GM18517 (cell line): ENCODE results near the gene HAND2.

Experiments used
- ATAC-seq: cut with Tn5 transposase; IDR thresholded peaks from one replicate; pipeline ENCODE4 v1.9.1; 2021; ENCODE audit warnings: mild to moderate bottlenecking, moderate library complexity; ENCODE audit not compliant: unreplicated experiment

HAND2 gene

GRCh38 chr4:173504181-173504503 is 25.9 kb downstream of the HAND2 start:
- ATAC-seq = no peak

GRCh38 chr4:173503330-173504180 is 26.5 kb downstream of the HAND2 start:
- ATAC-seq = no peak

DNA sequence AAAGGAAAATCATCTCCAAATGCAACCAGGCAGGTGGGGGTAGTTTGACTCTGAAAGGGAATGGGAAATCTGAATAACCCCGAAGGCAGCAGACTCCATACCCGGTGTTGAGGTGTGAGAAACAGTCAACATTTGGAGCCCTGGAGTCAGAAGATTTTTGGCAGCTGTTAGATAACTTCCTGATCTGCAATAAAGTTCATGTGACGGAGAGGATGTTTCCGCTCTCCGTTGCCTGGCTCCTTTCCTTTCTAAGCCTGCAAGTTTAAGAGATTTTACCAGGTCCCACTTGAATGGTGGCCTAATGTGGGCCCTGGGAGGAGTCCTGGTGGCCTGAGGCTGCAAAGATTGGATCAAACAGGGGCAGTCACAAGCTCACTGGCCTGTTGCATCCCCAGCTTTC is 27.7 kb downstream of the HAND2 start:
- no peak for ATAC-seq

- ATAC-seq = no peak
Measured at GRCh38 chr4:173501592-173502150, 28.4 kb downstream of the HAND2 start.

- no peak for ATAC-seq
Measured at GRCh38 chr4:173500841-173501591, 29.0 kb downstream of the HAND2 start.

- no peak for ATAC-seq
Measured at GRCh38 chr4:173499658-173500535, 30.1 kb downstream of the HAND2 start.

GRCh38 chr4:173498771-173499170 is 31.3 kb downstream of the HAND2 start:
- no peak for ATAC-seq

GRCh38 chr4:173498023-173498422 is 32.0 kb downstream of the HAND2 start:
- ATAC-seq = peak; percentile 58

DNA sequence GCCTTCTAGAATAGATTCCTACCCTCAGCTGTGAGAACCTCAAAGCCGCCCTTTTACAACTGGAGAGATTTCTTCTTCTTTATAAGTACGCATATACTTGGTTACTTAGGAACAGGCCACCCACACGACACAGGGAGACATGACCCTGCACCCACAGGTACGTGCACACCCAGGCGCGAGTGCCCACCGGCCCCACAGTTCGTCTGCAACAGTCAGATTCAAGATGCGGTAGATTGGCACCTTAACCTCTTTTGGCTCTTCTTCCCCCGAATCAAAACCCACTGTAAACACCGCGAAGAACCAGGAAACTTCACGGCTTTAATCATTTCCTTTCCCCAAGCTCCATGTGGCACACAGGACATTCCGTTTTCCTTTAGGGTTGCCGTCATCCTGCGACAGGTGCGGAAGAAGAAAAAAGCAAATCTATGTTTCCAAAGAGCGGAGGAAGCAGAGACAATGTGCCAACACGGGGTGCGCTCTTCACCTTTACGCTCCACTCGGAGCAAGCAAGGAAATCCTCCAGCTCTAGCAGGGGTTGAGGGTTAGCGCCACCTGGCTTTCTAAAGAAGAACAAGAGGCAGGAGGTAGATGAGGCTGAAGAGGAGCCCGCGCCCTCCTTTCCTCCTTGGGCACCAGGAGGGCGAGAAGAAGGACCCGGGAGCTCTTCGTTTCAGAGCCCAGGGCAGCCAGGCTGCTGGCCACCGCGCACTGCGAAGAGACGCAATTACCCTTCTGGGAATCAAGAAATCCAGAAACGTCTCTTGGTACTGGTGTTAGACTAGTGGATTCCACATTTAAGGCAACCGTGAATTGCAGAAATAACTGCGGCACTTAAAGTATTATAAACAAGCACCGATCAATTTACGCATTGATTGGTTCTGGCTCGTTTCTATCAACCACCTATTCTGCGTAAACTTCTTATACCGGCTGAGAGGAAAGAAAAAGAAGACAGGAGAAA is 35.7 kb downstream of the HAND2 start:
- ATAC-seq = peak; percentile 97

DNA sequence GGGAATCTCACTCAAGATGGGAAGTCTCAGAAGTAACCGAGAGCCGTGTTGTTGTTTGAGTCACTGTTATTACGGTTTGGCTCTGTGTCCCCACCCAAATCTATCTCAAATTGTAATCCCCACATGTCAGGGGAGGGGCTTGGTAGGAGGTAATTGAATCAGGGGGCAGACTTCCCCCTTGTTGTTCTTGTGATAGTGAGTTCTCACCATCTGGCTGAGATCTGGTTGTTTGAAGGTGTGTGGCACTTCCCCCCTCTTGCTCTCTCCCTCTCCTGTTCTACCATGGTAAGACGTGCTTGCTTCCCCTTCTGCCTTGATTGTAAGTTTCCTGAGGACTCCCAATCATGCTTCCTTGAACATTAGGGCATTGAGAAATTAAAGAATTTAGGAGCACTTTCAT is 37.0 kb downstream of the HAND2 start:
- ATAC-seq = no peak

GRCh38 chr4:173492315-173492714 is 37.7 kb downstream of the HAND2 start:
- ATAC-seq = no peak

DNA sequence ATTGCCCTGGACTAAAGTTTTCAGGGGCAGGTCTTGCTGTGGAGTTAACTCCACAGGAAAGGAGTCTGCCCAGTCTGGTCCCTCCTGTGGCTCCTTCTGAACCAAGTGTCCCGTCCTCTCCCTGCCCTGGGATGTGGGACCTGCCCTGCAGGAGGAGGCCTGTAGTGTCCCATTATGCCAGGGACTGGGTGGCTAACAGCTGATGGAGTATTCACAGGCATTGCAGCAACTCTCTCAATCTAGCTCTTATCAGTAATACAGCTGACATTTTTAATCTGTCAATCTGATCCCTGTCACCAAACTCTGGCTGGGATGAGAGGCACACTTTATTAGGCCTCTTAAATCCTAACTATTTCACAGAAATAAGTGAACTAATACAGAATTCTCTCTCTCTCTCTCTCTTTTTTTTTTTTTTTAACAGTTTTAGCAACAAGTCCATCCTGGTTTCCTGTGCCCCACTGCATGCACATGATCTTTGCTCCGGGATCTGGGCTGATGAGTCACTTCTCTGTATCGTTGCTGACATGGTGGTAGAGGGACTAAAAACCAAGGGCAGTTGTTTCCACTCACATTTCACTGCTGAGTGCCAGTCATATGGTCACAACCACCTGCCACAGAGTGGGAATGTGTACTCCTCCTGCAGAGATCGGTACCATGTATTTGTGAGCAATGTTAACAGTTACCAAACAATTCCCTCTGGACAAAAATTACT is 39.1 kb downstream of the HAND2 start:
- no peak for ATAC-seq

- no peak for ATAC-seq
Measured at GRCh38 chr4:173490256-173490655, 39.8 kb downstream of the HAND2 start.

- no peak for ATAC-seq
Measured at GRCh38 chr4:173489514-173489913, 40.5 kb downstream of the HAND2 start.

- no peak for ATAC-seq
Measured at GRCh38 chr4:173488656-173489055, 41.4 kb downstream of the HAND2 start.

DNA sequence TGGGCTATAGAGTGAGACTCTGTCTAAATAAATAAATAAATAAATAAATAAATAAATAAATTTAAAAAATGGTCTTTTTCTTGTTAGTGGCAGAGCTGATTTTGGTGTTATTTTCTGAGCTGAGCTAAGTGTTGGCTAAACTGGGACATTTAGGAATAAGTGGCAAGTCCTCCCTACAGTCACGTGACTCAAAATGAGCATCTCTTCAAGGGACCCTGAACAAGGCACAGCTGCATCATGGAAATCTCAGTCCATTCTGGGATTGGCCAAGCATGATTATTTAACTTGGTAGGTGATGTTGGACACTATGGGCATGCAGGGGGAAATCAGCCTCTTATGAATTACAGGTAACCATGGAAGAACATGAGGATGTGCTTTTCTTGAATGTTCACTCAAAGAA is 42.0 kb downstream of the HAND2 start:
- ATAC-seq = no peak

DNA sequence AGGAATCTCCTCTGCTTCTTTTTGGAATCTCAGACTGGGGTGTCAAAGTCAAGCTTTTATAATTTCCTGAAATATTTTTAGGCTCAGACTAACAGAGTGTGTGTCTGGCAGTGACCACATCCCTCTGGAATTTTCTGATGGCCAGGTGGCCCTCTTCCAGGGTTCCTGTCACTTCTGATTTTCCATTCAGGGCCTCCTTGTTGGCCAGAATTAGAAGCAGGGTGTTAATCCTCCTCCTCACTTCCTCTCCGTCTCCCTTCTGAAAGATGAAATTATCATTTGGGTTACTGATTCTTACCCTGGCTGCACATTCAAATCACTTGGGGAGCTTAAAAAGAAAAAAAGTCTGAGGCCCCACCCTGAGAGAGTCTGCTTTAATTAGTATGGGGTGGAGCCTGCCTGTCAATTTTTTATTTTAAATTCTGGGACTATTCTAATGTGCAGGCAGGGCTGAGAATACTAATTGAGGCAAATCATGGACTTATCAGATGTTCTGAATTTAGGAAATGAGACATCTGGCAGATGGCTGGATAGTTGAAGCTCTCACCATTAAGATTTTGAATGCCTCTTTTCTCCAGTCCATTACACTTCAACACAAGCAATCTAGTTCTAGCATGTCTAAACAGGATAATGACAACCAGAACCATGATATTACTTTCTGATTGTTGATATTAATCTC is 43.2 kb downstream of the HAND2 start:
- no peak for ATAC-seq

- ATAC-seq = no peak
Measured at GRCh38 chr4:173485164-173485563, 44.9 kb downstream of the HAND2 start.
